Superior temporal gyrus (tissue), 1 donor: Measurements from ENCODE around the gene C5orf63.
"Not testable (repeated sequence)": the region's sequence is repeated elsewhere in the genome, so short reads cannot be mapped to it uniquely, and the experiment has no call there.

Experiments
- DNase-seq: peaks from one replicate; pipeline ENCODE4 v3.0.0-alpha.2; 2016; ENCODE audit errors: extremely low spot score

The C5orf63 gene

DNA sequence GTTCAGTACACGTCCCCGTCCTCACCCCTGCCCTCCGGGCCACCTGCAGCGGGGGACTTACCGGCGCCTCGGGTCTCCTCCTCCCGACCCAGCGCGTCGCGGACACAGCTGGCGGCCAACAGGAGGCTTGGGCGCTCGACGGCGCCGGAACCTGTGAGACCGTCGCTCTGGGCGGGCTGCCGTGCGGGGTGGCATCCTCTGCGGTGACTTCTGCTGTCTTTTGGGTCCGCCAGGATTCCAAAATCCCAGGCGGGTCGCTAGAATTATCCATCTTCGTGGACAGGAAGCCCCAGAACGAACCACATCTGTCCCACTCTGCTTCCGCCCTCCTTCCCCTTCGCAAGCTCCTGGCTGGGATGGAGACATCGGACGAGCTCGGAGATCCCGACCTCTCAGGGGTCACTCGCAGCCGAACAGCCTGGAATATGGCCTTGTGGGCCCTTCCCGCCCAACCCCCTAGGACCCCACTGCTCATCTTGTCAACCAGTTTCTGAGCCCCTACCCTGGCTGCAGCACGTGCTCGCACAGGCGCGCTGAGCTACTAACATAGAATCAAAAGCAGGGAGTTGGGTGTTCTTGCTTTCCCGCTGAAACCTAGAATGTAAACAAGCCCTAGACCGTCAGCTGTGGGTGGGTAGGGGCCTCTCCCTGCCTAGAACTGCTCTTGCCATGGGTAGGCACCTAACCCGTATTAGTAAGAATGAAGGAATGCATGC is 42.0 kb downstream of the C5orf63 start:
- no peak for DNase-seq

DNA sequence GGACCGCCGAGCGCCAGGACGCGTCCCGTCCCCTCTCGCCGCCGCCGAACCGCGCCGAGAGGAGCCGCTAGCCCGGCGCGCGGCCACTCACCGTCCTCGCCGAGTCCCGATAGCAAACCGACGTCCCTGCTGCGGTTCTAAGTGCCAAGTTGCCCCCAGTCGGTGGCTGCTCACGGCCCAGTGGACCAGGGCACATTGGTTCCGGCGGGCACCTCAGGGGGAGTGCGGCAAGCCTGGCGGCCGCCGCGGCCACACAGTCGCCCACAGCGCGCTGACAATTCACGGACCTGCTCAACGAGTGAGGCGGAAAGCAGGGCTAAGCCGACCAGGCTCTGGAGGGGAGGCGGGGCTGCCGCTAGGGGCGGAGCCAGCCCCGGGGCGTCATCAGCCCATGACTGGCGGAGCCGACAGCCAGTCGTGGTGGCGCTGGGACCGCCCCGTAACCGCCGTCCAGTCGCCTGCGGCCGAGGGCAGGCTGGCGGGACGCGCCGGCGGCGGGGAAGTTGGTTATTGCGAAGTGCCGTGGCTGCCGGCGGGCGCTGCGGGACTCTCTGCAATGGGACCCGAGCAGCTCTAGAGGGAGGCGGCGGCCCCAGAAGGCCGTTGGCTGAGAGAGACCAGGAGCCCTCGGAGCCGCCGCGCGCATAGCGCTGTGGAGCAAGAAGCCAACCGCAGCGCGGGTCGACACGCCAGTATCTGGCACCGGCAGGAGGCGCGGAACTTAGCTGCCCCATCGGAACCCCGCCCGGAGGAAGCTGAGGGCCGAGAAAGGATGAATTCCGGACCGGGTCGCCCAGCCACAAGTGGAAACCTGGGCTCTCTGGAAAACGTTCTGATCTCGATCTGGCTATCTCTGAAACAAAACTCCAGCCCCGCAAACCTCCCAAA is 42.8 kb downstream of the C5orf63 start, which contains the start of gene MARCHF3:
Gene MARCHF3 (minus strand): TSS at position 300 of the 888 bp plus-strand sequence. CDS start 112,387 bp downstream, outside the sequence.
- DNase-seq = peak; percentile 94

DNA sequence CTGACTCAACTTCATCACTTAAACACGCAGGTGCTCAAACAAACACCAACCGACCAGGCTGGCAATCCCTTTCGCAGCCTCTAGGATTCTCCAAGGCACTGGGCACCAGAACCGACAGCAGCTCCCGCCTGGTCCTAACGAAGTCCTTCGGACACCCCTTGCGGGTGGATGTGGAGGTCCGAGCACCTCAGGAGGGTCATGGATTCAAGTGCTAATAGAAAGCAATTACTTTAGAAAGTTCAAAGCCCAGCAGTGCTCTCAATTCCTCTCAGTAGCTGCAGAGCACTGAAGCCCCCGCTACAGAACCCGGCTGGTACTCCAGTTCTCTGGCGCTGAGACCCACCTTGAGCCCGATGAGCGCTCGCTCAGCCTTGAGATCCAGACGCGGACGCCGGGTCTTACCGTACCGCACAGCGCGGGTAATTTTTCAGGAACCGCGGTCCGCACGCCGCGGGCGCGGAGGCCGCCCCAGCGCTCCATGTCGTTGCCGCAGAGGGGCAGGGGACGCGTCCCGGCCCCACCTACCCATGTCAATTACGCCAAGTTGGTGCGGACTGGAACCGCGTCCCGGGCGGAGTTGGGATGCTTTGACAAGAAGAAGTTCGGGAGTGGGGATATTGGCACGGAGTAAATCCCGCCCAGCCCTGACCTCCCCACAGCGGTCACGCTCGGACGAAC is 43.6 kb downstream of the C5orf63 start:
- DNase-seq = no peak

DNA sequence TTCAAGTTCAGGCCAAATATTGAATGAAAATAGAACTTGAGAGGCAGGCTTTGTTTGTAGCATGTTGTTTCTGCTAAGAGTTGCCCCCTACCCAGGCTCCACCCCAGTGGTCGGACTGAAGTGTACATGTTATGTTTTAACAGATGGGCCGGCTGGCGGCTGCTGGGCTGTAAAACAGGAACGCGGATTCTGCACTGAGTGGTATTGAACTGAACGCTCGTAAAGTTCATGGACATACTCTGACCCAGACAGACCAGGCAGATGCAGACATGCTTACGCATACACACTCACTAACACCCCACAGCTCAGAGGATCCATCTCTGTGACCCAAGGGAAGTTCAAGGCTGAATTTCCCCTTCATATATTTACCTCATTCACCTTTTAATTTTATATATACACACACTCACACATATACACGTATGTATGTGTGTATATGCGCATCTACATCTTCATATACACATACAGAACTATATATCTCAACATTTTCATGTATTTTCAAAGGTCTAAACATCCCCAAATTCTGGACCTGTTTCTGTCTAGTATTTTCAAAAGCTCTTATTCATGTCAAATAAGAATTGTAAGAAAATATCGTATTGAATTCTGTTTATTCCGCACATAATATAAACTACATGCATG is 44.4 kb downstream of the C5orf63 start:
- DNase-seq = no peak

DNA sequence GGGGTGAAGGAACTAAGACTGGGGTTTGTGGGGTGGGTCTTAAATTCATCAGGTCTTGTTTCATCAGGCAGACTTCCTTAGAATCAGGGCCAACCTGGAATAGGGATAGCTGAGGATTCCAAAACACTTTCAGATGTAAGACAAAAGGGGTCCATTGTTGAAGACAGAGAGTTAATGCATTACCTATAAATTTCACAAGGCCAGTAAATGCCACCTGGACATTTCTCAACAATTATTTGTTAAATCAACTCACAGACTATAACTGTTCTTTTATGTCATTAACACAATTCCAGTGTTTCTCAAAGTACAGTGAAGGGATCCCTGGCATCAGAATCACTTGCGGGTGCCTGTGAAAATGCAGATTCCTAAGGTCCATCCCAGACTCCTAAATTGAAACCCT is 45.8 kb downstream of the C5orf63 start:
- no peak for DNase-seq

DNA sequence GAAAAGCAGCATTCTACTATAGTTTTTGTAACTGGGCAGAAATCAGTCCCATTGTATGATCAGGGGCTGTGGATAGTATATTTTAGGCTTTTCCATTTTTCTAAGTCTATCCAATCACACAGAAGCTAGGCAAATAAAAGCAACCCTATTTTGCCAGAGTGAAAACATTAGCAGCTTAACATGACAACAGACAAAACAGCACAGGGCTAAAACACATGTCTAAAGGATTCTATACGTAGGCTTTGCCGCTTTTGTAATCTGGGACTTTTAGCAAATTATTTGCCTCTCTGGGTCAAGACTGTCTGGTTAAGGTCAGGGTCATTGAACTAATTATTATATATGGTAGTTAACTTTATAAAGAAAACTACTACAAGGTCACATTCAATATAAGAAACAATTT is 47.1 kb downstream of the C5orf63 start:
- no peak for DNase-seq

DNA sequence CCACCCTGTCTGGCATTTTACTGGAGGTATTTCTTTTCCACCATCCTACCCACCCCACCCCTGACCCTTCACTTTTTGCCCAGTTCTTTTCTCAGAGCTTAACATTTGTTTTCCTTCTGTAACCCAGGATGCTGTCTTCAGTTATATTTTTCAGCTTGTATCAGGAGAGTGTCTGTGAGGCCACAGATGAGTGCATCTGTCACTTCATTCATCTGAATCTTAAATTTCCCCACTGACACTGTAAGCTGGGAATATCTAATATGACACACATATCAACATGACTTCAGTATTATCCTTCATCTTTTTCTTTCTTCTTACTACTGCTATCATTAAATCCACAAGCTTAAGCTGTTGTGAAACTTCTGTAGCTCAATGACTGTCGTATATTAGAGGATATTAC is 47.8 kb downstream of the C5orf63 start:
- DNase-seq = no peak

DNA sequence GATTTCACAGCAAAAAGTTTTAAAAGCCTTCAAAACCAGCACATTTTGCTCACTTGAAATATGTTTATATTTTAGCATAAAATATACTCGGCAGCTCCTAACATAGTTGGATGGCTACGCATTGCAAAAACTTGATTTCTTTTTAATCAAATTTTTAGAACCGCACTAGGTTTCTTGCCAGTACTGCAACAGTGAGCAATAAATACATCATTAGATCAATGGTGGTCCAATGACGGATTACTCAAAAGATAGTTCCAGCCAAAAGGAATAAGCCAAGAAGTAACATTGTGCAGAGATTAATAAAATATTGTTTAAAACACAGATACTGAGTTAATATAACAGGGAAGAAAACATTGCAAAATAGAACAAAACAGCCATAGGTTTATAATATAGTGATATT is 48.5 kb downstream of the C5orf63 start:
- DNase-seq = no peak

DNA sequence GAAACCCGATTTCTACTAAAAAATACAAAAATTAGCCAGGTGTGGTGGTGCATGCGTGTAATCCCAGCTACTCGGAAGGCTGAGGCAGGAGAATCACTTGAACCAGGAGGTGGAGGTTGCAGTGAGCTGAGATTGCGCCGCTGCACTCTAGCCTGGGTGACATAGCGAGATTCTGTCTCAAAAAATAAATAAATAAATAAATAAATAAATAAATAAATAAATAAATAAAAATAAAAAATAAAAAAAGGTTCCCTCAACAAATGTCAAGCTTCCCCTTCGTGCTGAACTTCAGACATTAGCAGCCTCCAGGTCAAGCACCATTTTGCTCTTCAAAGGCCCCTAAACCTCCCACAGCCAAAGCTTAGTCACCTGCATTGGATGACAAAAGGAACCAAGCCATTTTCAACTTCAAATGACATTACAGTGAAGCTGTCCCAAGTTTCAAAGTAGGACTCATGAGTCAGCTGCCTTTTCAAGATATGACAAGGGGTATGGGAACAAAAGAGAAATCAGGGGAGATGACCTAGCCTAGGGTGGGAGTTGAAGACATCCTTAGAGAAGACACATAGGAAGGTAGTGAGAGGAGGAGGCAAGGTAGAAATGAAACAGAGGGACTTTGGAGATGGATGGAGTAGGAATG is 49.6 kb downstream of the C5orf63 start:
- DNase-seq = not testable (repeated sequence)

DNA sequence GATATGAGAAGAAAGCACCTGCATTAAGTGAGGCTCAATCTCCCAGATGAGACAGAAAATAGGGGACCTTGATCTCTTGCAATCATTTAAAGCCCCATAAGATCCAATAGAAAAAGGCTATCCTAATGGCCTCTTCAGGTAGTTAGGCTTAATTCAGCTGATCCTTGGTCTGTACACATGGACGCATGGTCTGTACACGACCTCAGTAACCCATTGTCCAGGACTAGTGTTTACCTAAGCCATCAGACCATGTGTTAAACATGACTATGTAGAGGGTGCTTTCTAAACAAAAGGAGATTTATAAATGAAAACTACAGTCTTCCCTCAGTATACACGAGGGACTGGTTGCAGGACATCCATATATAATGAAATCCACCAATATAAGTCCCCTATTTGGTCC is 50.5 kb downstream of the C5orf63 start:
- no peak for DNase-seq

DNA sequence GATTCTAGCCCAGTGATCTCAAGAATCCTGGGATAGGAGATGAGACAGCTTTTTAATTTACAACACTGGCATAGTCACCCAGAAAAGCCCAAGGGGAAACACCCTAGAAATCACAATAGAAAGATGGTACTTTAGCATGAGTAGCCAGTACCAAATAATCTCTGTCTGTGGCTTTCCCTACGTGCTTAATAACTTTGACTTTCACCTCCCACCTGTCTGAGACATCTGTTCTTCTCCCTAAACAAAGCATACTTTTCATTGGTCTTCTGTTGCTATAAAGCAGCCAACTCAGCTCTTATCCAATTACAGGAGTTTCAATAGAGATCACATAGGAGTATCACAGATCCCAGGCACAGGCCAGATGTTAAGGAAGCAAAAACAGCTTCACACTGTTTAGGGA is 53.4 kb downstream of the C5orf63 start:
- no peak for DNase-seq

DNA sequence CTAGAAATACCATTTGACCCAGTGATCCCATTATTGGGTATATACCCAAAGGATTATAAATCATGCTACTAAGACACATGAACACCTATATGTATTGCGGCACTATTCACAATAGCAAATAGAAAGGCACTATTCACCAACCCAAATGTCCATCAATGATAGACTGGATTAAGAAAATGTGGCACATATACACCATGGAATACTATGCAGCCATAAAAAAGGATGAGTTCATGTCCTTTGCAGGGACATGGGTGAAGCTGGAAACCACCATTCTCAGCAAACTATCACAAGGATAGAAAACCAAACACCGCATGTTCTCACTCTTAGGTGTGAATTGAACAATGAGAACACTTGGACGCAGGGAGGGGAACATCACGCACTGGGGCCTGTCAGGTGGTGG is 56.6 kb downstream of the C5orf63 start:
- DNase-seq = not testable (repeated sequence)

DNA sequence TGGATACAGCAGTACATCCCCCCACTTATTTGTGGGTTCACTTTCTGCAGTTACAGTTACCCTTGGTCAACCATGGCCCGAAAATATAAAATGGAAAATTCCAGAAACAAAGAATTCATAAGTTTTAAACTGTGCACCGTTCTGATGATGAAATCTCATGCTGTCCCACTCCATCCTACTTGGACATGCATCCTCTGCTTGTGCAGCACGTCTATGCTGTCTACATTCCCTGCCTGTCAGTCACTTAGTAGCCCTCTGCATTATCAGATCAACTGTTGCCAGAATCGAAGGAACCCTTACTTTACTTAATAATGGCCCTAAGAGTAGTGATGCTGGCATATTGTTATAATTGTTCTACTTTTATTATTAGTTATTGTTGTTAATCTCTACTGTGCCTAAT is 57.6 kb downstream of the C5orf63 start:
- DNase-seq = no peak

DNA sequence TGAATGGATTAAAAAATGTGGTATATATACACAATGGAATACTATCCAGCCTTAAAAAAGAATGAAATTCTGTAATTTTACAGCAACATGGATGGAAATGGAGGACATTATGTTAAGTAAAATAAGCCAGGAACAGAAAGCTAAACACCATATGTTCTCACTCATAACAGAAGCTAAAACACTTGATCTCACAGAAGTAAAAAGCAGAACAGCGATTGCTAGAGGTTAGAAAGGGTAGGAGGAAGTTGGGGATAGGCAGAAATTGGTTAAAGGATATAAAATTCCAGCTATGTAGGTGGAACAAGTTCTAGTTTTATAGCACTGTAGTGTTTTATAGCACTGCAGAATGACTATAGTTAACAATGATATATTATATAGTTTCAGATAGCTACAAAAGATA is 58.7 kb downstream of the C5orf63 start:
- no peak for DNase-seq

DNA sequence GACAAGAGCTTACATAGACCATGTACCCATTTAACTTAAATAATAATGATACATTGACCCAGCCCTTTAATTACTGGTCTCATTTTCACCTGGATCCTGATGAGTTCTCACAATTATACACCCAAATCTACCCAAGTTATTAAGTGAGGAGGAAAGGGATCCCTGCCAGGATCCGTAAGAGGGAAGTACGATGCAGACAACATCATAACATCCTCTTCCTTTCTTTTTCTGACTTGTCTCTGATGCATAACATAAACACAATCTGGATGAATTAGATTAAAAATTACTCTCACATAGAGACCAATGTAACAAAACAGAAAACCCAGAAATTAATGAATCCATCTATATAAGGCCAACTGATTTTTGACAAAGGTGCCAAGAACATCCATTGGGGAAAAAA is 59.9 kb downstream of the C5orf63 start:
- DNase-seq = no peak

DNA sequence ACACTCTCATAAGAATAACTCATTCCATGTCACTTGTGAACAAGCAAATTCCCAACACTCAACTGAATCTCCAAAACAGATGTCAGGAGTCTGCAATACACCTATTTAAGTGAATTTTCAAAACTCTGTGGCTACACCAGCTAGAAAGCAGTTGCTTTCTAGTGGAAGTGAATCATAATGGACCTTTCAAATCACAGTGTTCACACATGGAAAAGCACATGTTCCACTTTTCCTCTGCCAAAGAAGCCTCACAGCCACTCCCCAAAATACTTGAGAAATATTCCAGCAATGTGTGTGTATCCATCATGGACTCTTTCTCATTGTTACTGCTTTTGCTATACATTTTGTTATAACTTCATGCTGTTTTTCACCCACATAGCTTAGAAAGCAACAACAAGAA is 60.4 kb downstream of the C5orf63 start:
- no peak for DNase-seq

DNA sequence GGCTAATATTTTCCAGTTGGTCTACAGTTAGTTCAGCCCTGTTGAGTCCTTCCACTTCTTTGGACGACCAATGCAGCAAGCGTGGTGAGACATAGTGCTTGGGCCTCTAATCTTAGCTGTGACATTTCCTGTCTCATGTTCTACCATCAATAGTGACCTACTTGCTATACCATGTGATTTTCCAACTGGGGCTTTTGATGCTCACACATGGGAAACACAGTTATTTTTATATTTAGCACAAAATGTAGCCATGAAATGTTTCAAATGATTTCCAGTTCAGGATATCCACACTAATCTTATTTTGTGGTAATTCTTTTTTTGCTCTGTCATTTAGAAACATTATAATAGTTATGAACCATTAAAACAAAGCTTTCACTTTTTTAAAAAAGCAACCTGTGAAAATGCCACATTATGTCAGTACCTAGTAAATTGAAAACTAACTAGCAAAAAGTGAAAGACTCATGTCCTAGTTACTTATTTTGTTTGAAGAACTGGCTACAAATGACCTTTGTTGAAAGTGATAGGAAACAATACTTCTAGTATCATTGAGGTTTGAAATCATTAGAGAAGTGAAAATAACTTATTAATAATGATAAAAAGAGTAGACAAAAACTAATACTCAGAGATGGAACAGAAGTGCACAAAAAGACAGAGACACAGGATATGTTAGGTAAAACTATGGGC is 61.2 kb downstream of the C5orf63 start:
- DNase-seq = no peak

DNA sequence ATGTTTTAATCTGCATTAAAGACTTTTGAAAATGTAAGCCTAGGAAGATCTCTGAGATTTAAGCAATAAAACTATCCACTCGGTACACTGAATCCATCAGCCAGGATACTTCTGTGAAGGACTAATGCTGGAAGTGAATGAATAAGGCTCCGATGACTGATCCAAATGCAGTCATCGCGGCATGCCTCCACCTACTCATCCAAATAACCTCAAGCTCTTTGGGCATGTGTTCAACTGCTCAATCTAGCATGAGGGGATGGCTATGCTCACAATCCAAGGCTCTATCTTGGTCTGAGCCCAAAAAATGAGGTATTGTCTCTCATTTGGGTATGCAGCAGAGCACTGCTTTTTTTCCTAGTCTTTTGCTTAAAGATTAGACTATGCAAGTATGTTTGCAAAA is 62.1 kb downstream of the C5orf63 start:
- DNase-seq = no peak

DNA sequence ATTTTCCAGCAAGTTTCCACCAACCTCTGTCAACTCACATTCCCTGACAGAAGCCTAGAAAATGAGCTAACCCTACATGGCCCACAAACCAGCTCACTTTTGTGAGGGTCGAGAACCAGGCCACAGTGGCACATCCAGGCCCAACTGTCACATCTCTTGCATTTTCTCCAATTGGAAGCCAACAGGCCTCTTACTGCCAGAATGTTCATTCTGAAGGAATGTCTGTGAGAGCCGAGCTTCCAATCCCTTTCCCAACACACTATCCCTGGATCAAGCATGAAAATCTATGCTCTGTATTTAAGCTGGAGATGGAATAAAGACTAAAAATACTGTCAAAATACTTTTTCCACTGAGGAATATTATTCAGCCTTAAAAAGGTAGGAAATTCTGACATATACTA is 62.9 kb downstream of the C5orf63 start:
- no peak for DNase-seq

DNA sequence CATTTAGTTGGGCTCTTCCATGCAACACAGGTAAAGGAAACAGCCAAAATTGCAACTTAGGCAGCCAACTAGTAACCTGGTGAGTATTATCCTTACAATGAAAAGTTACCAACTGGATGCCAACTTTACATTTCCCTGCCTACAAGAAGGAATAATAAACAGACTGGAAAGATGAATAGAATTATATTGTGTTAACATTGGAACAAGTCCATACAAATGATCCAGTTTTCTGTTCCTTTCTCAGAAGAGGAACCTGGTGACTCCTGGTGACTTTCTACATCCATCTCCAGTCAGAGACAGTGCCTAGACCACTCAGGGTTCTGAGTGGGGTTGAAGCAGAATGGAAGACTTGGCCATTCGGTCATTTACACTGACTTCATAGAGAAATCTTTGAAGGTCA is 63.5 kb downstream of the C5orf63 start:
- DNase-seq = no peak
